SK-N-SH treated with all-trans-retinoic acid at 6 μM for 48 hours (cell line): ENCODE results near the gene ARHGAP10.

Experiments
- ARNTL ChIP-seq: fragments of 450-650 bp; formaldehyde crosslinking; IDR thresholded peaks from 2 replicates; pipeline ENCODE4 v1.5.0; 2020; ENCODE audit warnings: low read depth, mild to moderate bottlenecking, moderate library complexity, borderline replicate concordance
- CREB5 ChIP-seq: fragments of 250-450 bp; sonication (Bioruptor Pico); IDR thresholded peaks from 2 replicates; pipeline ENCODE4 v1.5.1; 2020; ENCODE audit warnings: low read depth, mild to moderate bottlenecking, moderate library complexity
- CSRNP3 ChIP-seq: fragments of 250-450 bp; sonication (Bioruptor Pico); IDR thresholded peaks from 2 replicates; pipeline ENCODE4 v1.5.1; 2021; ENCODE audit warnings: mild to moderate bottlenecking, moderate library complexity
- GLIS3 ChIP-seq: fragments of 250-450 bp; sonication (Bioruptor Pico); IDR thresholded peaks from 2 replicates; pipeline ENCODE4 v1.5.0; 2020; ENCODE audit warnings: mild to moderate bottlenecking, moderate library complexity
- RARB ChIP-seq: fragments of 250-450 bp; sonication (Bioruptor Pico); IDR thresholded peaks from 2 replicates; pipeline ENCODE4 v1.8.0; 2021; ENCODE audit warnings: mild to moderate bottlenecking, moderate library complexity
- ZC3H10 ChIP-seq: fragments of 250-450 bp; sonication (Bioruptor Pico); IDR thresholded peaks from 2 replicates; pipeline ENCODE4 v1.5.1; 2021; ENCODE audit warnings: mild to moderate bottlenecking, moderate library complexity
- ZFP3 ChIP-seq: fragments of 250-450 bp; sonication (Bioruptor Pico); IDR thresholded peaks from 2 replicates; pipeline ENCODE4 v1.5.0; 2020; ENCODE audit warnings: mild to moderate bottlenecking, moderate library complexity
- ZNF70 ChIP-seq: fragments of 450-650 bp; formaldehyde crosslinking; IDR thresholded peaks from 2 replicates; pipeline ENCODE4 v1.5.0; 2020; ENCODE audit warnings: mild to moderate bottlenecking, moderate library complexity
- ZNF8 ChIP-seq: fragments of 450-650 bp; formaldehyde crosslinking; IDR thresholded peaks from 2 replicates; pipeline ENCODE4 v1.5.0; 2020; ENCODE audit warnings: mild to moderate bottlenecking, moderate library complexity

- TF ChIP-seq ARNTL (CRISPR knock-in tag) (no peak), CSRNP3 (CRISPR knock-in tag) (no peak), RARB (CRISPR knock-in tag) (no peak), ZC3H10 (CRISPR knock-in tag) (no peak), ZFP3 (CRISPR knock-in tag) (no peak), ZNF8 (no peak), CREB5 (CRISPR knock-in tag) (no peak), GLIS3 (CRISPR knock-in tag) (no peak), ZNF70 (no peak)
Observed at GRCh38 chr4:147933779-147934178, 201.9 kb downstream of the ARHGAP10 start.
